IPS-18c (cell line): Measurements from ENCODE around the gene CD320.
A peak's percentile ranks its signal among the peaks of the same experiment; 100 is the strongest.

Experiments used
- H3K4me3 ChIP-seq: 2 replicates; pipeline ENCODE4 v1.7.0; 2013; ENCODE audit warnings: low read depth, mild to moderate bottlenecking, low read length, moderate library complexity; ENCODE audit not compliant: insufficient read depth
- H3K9me3 ChIP-seq: one replicate; pipeline ENCODE4 v1.6.1; 2013; ENCODE audit warnings: mild to moderate bottlenecking, low read length, moderate library complexity; ENCODE audit not compliant: control insufficient read depth, insufficient read depth

Gene CD320

DNA sequence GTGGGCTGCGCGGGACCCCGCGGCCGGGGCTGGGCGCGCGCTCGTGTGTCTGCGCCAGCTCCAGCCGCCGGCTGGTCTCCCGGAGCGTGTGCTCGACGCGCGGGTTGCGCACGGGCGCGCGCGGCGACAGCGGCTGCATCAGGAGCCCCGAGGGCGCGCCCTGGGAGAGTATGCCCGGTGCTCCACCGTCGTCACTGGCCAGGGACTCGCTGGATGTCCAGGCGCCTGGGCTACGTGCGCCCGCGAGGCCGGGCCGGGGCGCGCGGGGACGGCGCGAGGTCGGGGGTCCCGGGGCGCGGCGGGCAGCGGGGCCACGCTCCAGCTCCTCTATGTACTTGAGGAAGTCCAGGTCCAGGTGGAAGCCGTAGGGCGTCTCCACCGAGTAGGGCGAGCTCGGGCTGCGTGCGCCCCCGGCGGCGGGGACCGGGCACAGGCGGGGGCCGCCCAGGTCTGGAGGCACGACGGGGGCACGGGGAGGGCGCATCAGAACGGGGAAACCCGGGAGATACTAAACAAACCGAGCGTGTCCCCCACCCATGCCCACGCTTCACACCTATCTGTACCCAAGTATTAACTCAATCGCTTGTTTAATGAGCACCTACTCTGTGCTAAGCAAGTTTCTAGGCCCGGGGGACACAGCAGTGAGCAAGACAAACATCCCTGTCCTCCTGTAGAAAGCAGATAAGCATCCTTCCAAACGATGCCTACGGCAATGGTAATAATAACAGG lies 27.3 kb upstream of the CD320 start:
- Histone ChIP-seq H3K9me3 (no peaks in the 10 kb centered on the region), H3K4me3 (peak overlapping the region; percentile 58; the same call in 1 of the 2 replicates)

DNA sequence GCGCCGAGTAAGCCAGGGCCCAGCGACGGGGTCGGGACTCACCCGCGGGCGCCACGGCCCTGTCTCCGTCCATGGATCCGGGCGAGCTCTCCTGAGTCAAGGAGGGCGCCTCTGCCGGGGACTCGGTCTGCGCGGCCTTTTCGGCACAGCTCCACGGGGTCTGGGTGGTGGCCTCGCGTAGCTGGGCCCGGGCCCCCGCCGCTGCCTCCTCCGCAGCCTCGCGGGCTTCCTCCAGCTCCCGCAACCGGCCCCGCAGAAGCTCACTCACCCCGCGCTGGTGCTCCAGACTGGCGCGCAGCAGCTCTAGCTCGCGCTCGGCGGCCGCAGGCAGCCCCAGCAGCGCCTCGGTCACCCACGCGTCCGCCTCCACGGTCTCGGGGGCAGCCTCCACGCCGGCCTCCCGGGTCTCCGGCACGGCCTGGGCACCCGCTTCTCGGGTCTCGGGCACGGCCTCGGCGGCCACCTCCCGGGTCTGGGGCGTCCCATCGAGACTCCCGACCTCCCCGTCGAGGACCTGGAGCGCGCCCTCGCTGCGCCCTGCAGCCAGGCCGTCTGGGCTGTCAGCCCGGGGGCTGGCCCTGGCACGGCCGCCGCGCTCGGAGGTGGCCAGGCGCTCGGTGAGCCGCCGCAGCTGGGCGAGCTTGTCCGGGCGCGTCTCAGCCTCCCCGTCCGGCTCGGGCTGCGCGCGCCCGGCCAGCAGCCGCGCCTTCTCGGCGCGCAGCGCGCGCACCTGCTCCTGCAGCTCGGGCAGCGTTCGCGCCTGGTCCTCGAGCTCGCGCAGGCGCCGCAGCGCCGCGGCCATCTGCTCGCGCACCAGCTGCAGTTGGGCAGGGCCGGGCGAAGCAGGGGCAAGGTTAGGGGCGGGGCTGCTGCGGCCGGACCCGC lies 26.5 kb upstream of the CD320 start:
- H3K4me3 ChIP-seq: peak overlapping the region; percentile 58

GRCh38 chr19:8333767-8334457 lies 25.8 kb upstream of the CD320 start:
- no peaks in the 10 kb centered on the region for H3K9me3 ChIP-seq
- peak overlapping the region; percentile 58 for H3K4me3 ChIP-seq

More for the DNA sequence above, 26.5 kb upstream of the CD320 start:
- no peaks in the 10 kb centered on the region for H3K9me3 ChIP-seq

DNA sequence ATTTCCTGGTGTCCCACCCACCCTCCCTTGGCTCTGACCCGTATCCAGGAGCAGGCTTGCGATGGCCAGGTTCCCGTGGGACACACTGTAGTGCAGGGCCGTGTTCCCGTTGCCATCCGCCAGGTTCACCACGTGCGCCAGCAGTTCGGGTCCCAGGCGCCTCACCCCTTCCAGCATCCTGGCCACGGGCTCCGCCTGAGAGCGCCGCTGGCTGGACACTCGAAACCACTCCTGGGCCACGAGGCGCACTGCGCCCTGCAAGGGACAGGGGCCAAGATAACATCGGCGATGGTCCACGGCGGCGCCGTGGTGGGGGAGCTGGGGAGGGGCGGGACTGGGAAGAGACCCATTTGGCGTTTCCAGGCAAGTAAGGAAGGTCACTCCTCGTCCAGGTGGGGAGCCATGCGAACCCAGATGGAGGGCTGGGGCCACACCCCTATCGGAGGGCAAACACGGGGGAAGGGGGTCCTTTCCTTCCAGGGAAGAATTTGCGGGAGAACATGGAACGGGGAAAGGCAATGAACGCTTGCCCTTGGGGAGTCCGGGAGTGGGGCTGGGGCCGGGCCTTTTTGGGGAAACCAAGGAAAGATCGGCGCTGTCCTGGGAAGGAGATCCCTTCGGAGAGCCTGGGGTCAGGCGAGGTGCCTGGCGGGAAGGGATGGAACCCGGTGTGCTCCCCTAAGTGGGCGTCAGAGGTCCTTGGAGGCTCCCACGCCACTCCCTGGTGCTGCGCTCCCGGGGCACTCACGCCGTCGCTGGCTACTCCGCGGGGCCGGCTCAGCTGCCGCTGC lies 25.0 kb upstream of the CD320 start:
- H3K9me3 ChIP-seq: no peaks in the 10 kb centered on the region
- peak overlapping the region; percentile 58 for H3K4me3 ChIP-seq

DNA sequence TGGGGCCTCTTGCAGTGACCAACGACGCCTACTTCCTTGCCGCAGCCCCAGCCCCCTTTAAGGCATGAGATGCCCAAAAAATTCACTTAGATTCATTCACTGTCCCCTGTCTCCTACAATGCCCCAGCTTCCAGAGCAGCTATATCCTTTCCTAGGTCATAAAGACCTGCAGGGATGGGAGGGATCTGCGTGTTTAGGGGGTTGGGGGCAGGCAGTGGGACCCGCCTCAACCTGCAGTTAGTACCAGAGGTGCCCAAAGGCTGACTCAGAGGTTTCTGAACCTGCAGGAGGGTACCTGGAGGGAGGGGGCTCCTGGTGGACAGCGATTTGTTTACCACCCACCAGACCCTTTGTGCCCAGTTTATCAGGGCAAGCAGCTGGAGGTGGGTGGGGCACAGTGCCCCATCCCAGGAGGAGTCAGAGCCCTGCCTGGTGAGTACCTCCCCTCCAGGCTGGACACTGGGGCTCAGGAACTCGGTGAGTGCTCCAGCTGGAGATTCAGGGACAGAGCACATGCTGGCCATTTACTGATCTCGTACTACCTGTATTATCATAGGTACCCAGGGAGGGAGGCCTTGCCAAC lies 23.2 kb upstream of the CD320 start:
- H3K9me3 ChIP-seq: peaks cover 2% of the 10 kb centered on the region
- no peak overlapping the region for H3K4me3 ChIP-seq

- peaks cover 2% of the 10 kb centered on the region for H3K9me3 ChIP-seq
- no peak overlapping the region for H3K4me3 ChIP-seq
These were observed 21.8 kb upstream of the CD320 start for GRCh38 chr19:8329996-8330395.

- Histone ChIP-seq H3K9me3 (peaks cover 2% of the 10 kb centered on the region), H3K4me3 (no peak overlapping the region)
These were observed 17.3 kb upstream of the CD320 start for GRCh38 chr19:8325454-8325853.

DNA sequence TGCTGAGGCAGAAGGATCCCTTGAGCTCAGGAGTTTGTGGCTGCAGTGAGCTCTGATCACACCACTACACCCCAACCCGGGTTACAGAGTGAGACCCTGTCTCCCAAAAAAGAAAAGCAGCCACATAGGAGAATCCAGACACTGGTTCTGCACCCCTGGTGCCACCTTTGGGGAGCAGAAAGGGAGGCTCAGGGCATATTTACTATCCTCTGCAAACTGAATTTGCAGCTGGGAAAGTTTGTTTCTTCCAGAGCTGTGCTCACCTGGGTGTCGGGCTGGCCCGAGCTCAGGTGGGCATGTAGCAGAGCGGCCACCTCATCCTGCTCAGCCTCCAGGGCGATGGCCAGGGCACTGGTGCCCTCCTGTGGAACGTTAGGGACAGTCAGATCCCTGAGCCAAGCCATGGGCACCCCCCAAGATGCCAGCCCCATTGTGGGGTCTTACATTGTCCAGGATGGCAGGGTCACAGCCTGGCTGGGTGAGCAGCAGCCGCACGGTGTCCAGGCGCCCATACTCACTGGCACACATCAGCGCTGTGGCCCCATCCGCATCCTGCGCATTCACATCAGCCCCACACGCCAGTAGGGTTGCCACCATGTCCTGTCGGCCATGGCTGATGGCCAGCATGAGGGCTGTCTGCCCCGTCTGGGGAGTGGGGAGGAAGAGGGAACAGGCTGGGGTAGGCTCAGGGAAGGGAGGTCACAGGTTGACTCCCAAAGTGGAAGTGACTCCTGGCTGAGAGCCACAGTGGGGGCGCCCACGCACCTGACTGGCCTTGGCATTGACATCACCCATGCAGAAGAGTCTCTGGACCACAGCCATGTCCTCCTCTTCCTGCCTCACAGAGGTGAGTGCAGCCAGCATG lies 16.3 kb upstream of the CD320 start:
- peaks cover 2% of the 10 kb centered on the region for H3K9me3 ChIP-seq
- no peak overlapping the region for H3K4me3 ChIP-seq

- H3K9me3 ChIP-seq: peaks cover 2% of the 10 kb centered on the region
- H3K4me3 ChIP-seq: no peak overlapping the region
These were observed 15.6 kb upstream of the CD320 start for GRCh38 chr19:8323781-8324185.

DNA sequence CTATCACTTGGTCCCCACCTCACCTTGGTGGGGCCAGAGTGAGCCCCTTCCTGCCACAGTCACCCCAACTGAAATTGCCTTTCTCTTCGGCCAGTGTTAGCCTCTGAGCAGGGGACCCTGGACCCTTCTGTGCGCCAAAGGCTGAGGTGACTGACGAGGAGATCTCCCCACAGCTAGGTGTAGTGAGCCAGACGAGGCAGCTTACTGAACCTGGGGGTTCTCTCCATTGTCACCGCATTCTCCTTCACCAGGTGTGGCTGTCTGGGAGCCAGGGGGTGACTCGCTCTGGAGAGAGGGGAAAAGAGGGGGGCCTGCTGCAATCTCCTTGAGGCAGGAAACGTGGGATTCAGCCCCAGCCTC lies 14.5 kb upstream of the CD320 start:
- H3K9me3 ChIP-seq: no peaks in the 10 kb centered on the region
- H3K4me3 ChIP-seq: peak overlapping the region; percentile 95

DNA sequence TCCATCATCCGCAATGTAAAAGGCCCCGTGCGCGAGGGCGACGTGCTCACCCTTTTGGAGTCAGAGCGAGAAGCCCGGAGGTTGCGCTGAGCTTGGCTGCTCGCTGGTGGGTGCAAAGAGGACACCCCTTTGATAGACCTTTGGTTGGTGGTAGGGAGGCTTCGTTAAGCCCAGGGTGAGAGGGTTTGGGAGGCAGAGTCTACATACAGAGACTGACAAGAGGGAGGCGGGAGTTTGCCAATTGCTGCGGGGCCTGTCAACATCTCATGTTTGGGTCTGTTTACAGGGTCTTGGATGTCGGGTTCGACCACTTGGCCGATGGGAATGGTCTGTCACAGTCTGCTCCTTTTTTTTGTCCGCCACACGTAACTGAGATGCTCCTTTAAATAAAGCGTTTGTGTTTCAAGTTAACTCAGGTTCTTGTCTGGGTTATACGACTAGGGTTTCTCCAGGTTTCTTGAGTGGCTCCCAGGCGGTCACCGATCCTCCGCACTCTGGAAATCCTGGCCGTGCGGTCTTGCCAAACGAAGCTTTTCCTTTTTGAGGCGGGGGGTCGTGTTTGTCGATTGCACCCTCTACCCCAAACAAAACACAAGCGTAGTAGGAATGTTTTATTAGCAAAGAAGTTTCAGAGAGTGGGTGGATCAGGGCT lies 14.0 kb upstream of the CD320 start:
- H3K4me3 ChIP-seq: peak overlapping the region; percentile 95

DNA sequence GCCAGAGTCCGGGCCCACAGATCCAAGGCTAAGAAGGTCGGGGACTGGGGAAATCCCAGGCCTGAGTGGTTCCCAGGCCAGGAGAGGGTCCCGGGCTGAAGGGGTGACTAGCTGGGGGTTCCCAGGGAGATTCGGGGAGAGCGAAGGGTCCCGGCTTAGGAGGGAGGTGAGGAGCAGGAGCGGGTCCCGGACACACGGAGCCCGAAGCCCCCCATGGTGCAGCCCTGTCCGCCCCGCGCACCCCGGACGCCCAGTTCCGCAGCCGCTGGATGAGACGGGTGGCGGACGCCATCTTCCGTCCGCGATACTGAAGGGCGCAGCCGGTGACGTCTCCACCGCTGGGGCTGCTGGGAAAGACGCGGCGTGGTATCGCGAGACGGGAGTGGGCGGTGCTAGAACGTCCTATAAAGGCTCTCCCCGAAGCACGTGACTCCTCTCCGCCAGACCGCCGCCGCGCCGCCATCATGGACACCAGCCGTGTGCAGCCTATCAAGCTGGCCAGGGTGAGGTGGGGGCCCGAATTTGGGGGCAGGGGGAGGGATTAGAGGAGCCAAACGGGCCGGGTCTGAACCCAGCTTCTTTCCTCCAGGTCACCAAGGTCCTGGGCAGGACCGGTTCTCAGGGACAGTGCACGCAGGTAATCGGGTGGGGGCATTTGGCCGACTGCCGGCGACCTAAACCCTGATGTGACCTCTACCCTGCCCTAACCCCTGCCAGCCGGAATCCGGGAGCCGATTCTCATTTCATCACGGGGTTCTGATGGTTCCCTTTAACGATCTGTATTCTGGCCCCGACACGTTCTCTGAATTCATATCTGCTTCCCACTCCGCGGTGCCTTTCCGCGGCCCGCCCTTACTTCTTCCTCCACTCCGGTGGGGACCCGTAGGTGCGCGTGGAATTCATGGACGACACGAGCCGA lies 13.2 kb upstream of the CD320 start, which contains the start of the genes NDUFA7 and RPS28:
TSS of gene NDUFA7 (minus strand) at position 309 of the 919 bp plus-strand sequence. CDS start at position 292, 17 bp downstream.
TSS of gene RPS28 (plus strand) at position 430 of the 919 bp plus-strand sequence. CDS start at position 465, 35 bp downstream.
- Histone ChIP-seq H3K4me3 (peak within 1 kb of the TSS; percentile 95), H3K9me3 (no peaks in the 10 kb centered on the region)

More for the DNA sequence above, 14.0 kb upstream of the CD320 start:
- H3K9me3 ChIP-seq: no peaks in the 10 kb centered on the region

- peak overlapping the region; percentile 95 for H3K4me3 ChIP-seq
- H3K9me3 ChIP-seq: no peaks in the 10 kb centered on the region
These were observed 12.5 kb upstream of the CD320 start for GRCh38 chr19:8320564-8321066.

DNA sequence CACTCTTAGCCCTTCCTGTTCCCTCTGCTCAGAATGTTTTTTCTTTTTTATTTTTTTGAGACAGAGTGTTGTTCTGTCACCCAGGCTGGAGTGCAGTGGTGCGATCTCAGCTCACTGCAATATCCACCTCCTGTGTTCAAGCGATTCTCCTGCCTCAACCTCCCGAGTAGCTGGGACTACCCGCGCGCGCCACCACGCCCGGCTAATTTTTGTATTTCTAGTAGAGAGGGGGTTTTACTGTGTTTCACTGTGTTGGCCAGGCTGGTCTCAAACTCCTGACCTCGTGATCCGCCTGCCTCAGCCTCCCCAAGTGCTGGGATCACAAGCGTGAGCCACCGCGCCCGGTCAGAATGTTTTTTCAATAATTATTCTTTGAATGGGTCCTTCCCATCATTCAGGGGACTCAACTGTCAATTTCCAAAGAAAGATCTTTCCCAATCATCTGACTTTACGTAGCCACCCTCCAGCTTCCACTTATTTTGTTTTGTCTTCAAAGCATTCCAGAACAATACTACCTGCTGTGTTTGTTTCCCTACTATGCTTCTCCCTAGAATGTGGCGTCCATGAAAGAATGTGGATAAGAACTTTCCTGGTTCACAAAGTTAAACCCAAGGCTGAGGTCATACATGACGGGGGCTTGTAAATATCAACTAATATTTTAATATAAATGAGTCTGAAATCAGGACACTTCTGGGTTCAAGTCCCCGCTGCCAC lies 11.8 kb upstream of the CD320 start:
- peak overlapping the region; percentile 95 for H3K4me3 ChIP-seq
- H3K9me3 ChIP-seq: no peaks in the 10 kb centered on the region
